PC-3 (cell line): ENCODE results near the gene EDC3. TPM values are rescaled to one million over a fixed set of nuclear protein-coding genes. Genes with fewer than 3 reads are reported as not detected.

ENCODE experiments used
- ATAC-seq: fragments of 200-7000 bp; cut with Tn5 transposase; 2 replicates; pipeline ENCODE4 v1.9.1; 2020; ENCODE audit warnings: mild to moderate bottlenecking, moderate library complexity
- BruUV-seq: library from RNA; stranded (reverse); fragments of 400-500 nt; replicated peaks from 2 replicates; lab custom pipeline; 2021; lab: Mats Ljungman, UMichigan
- CTCF ChIA-PET: fragments of 300-600 bp; sonication (Branson Sonifier 250); formaldehyde crosslinking; loops from one replicate; lab custom pipeline; 2022; ENCODE audit warnings: antibody characterized with exemption; lab: Charles Lee
- POLR2A ChIA-PET: fragments of 300-600 bp; sonication (Branson Sonifier 250); formaldehyde crosslinking; loops from one replicate; lab custom pipeline; 2022; ENCODE audit warnings: antibody characterized with exemption; ENCODE audit not compliant: unreplicated experiment; lab: Charles Lee
- DNase-seq: peaks from one replicate; pipeline ENCODE4 v3.0.0-alpha.2; 2015
- H2AFZ ChIP-seq: fragments of 300-600 bp; sonication (generic); 2 replicates; pipeline ENCODE4 v1.6.0; 2016; ENCODE audit warnings: antibody characterized with exemption, low read length
- H3F3A ChIP-seq: fragments of 300-600 bp; sonication (generic); one replicate; pipeline ENCODE4 v1.6.0; 2017; ENCODE audit warnings: antibody characterized with exemption, low read length, control low read depth, mild to moderate bottlenecking; ENCODE audit not compliant: unreplicated experiment
- H3K27ac ChIP-seq: fragments of 300-600 bp; sonication (generic); 2 replicates; pipeline ENCODE4 v1.5.1; 2016; ENCODE audit warnings: mild to moderate bottlenecking, low read length
- H3K27me3 ChIP-seq: fragments of 300-600 bp; sonication (generic); 2 replicates; pipeline ENCODE4 v1.6.1; 2016; ENCODE audit warnings: low read length, mixed read lengths
- H3K36me3 ChIP-seq: fragments of 300-600 bp; sonication (generic); 2 replicates; pipeline ENCODE4 v1.6.1; 2016; ENCODE audit warnings: low read depth, mixed run types, low read length, mixed read lengths
- H3K4me1 ChIP-seq: fragments of 300-600 bp; sonication (generic); 2 replicates; pipeline ENCODE4 v1.5.1; 2016; ENCODE audit warnings: low read length; ENCODE audit not compliant: insufficient read depth
- H3K4me2 ChIP-seq: fragments of 300-600 bp; sonication (generic); 2 replicates; pipeline ENCODE4 v1.6.0; 2016; ENCODE audit warnings: low read length
- H3K4me3 ChIP-seq: fragments of 300-600 bp; sonication (generic); 2 replicates; pipeline ENCODE4 v1.5.1; 2016; ENCODE audit warnings: mild to moderate bottlenecking, low read length, mixed read lengths
- H3K79me2 ChIP-seq: fragments of 300-600 bp; sonication (generic); 2 replicates; pipeline ENCODE4 v1.6.1; 2017; ENCODE audit warnings: low read length, mixed read lengths
- H3K9ac ChIP-seq: fragments of 300-600 bp; sonication (generic); 2 replicates; pipeline ENCODE4 v1.6.0; 2016; ENCODE audit warnings: mild to moderate bottlenecking, low read length
- H3K9me2 ChIP-seq: fragments of 300-600 bp; sonication (generic); replicated peaks from 2 replicates; pipeline ENCODE4 v1.6.1; 2016; ENCODE audit warnings: mixed run types, low read length, mixed read lengths
- H3K9me3 ChIP-seq: fragments of 300-600 bp; sonication (generic); 2 replicates; pipeline ENCODE4 v1.6.1; 2016; ENCODE audit warnings: low read length, mixed read lengths
- H4K20me1 ChIP-seq: fragments of 300-600 bp; sonication (generic); 2 replicates; pipeline ENCODE4 v1.6.1; 2016; ENCODE audit warnings: low read length, mixed read lengths
- CTCF ChIP-seq: fragments of 300-600 bp; sonication (generic); conservative IDR thresholded peaks from 2 replicates; pipeline ENCODE4 v1.5.1; 2017; ENCODE audit warnings: antibody characterized with exemption, low read depth, mild to moderate bottlenecking, low read length
- EZH2 ChIP-seq: fragments of 300-600 bp; sonication (generic); IDR thresholded peaks from one replicate; pipeline ENCODE4 v1.6.1; 2017; ENCODE audit warnings: antibody characterized with exemption, mild to moderate bottlenecking, low read length; ENCODE audit not compliant: unreplicated experiment
- EZH2phosphoT487 ChIP-seq: fragments of 300-600 bp; sonication (generic); IDR thresholded peaks from 2 replicates; pipeline ENCODE4 v1.6.1; 2018; ENCODE audit warnings: mild to moderate bottlenecking, antibody characterized with exemption, low read length, borderline replicate concordance
- intact Hi-C: fragments of 100-400 bp; cut with micrococcal nuclease; formaldehyde crosslinking; loops from 2 replicates; pipeline ENCODE4 v1.9.0; 2023
- total RNA-seq: library from RNA; depleted of rRNA; stranded (reverse); fragments of >200 nt; gene quantifications from 2 replicates; pipeline ENCODE4 v1.2.3, GENCODE V29; 2014

Gene EDC3
- total RNA-seq, 1 experiment from 2014 or later: 9.9 TPM

- TF ChIP-seq EZH2 (no peak), CTCF (no peak), EZH2phosphoT487 (no peak)
- CTCF ChIA-PET: no interaction called here
- Histone ChIP-seq H2AFZ (no peak overlapping the region), H3K36me3 (no peaks in the 10 kb centered on the region), H3K9me3 (no peaks in the 10 kb centered on the region), H3K27me3 (no peaks in the 10 kb centered on the region), H3F3A (no peaks in the 10 kb centered on the region), H3K79me2 (no peaks in the 10 kb centered on the region), H3K9me2 (no peaks in the 10 kb centered on the region), H3K27ac (no peak overlapping the region), H3K9ac (no peak overlapping the region), H3K4me2 (no peak overlapping the region), H4K20me1 (no peaks in the 10 kb centered on the region), H3K4me3 (no peak overlapping the region), H3K4me1 (no peaks in the 10 kb centered on the region)
- intact Hi-C loops: no loop called here
- no TSS peak for BruUV-seq
- no peak for DNase-seq
- POLR2A ChIA-PET: interaction anchor here (1.2 kb wide), 1 partner anchor 9 kb away, joined by 4 read pairs; no protein-coding TSS in a partner anchor
- ATAC-seq: no peak
These were observed 91.8 kb downstream of the EDC3 start for GRCh38 chr15:74603789-74604705.

GRCh38 chr15:74603026-74603788 is 92.6 kb downstream of the EDC3 start:
- H2AFZ ChIP-seq: no peak overlapping the region
- no peak overlapping the region for H3K4me2 ChIP-seq
- no peaks in the 10 kb centered on the region for H3K27me3 ChIP-seq
- no peaks in the 10 kb centered on the region for H3F3A ChIP-seq
- H4K20me1 ChIP-seq: no peaks in the 10 kb centered on the region
- DNase-seq (no peak), ATAC-seq (no peak)
- TF ChIP-seq EZH2 (no peak), CTCF (no peak), EZH2phosphoT487 (no peak)
- no TSS peak for BruUV-seq
- ChIA-PET CTCF (no interaction called here), POLR2A (interaction anchor here (1.2 kb wide), 1 partner anchor 10 kb away, joined by 4 read pairs; no protein-coding TSS in a partner anchor)
- H3K9me2 ChIP-seq: no peaks in the 10 kb centered on the region
- no peaks in the 10 kb centered on the region for H3K9me3 ChIP-seq
- H3K4me3 ChIP-seq: no peak overlapping the region
- intact Hi-C loops: no loop called here
- H3K9ac ChIP-seq: no peak overlapping the region
- H3K36me3 ChIP-seq: 0 out of 2 replicates have a peak, but pooled peaks cover 3% of the 10 kb centered on the region
- H3K4me1 ChIP-seq: no peaks in the 10 kb centered on the region
- H3K79me2 ChIP-seq: no peaks in the 10 kb centered on the region
- H3K27ac ChIP-seq: no peak overlapping the region
